NCI-H82 treated with DMSO at 0.1 percent for 48 hours (cell line): ENCODE data around the gene PAK3.

Experiments used
- DNase-seq: peaks from one replicate; lab custom pipeline; 2025; ENCODE audit not compliant: unreplicated experiment; lab: John Stamatoyannopoulos, UW

PAK3 gene

GRCh38 chrX:111095974-111096895 is at the start of gene PAK3:
Gene PAK3 (plus strand): TSS chrX:111096191. CDS start chrX:111123104, 26,913 bp downstream.
- DNase-seq = peak; percentile 38

- no peak for DNase-seq
Measured at GRCh38 chrX:111047575-111047974, 48.4 kb upstream of the PAK3 start.

- DNase-seq = no peak
Measured at GRCh38 chrX:111052478-111052877, 43.5 kb upstream of the PAK3 start.

- DNase-seq = no peak
Measured at GRCh38 chrX:111071542-111072277, 24.3 kb upstream of the PAK3 start.

- no peak for DNase-seq
Measured at GRCh38 chrX:111083081-111083480, 12.9 kb upstream of the PAK3 start.

GRCh38 chrX:111086591-111087006 is 9.4 kb upstream of the PAK3 start:
- no peak for DNase-seq

GRCh38 chrX:111088628-111089027 is 7.4 kb upstream of the PAK3 start:
- DNase-seq = no peak

GRCh38 chrX:111090458-111090857 is 5.5 kb upstream of the PAK3 start:
- DNase-seq = no peak

- peak; percentile 7 for DNase-seq
Measured at GRCh38 chrX:111098874-111099273, 2.9 kb downstream of the PAK3 start.

GRCh38 chrX:111100191-111100590 is 4.2 kb downstream of the PAK3 start:
- peak; percentile 1 for DNase-seq

- no peak for DNase-seq
Measured at GRCh38 chrX:111101580-111101979, 5.6 kb downstream of the PAK3 start.

GRCh38 chrX:111102636-111103035 is 6.6 kb downstream of the PAK3 start:
- no peak for DNase-seq

- no peak for DNase-seq
Measured at GRCh38 chrX:111103246-111103645, 7.3 kb downstream of the PAK3 start.

- DNase-seq = no peak
Measured at GRCh38 chrX:111110098-111110775, 14.2 kb downstream of the PAK3 start.

- DNase-seq = no peak
Measured at GRCh38 chrX:111114806-111115205, 18.8 kb downstream of the PAK3 start.

GRCh38 chrX:111116666-111117065 is 20.7 kb downstream of the PAK3 start:
- DNase-seq = no peak

- no peak for DNase-seq
Measured at GRCh38 chrX:111119341-111119740, 23.4 kb downstream of the PAK3 start.

GRCh38 chrX:111123125-111123524 is 27.1 kb downstream of the PAK3 start:
- no peak for DNase-seq

- DNase-seq = no peak
Measured at GRCh38 chrX:111123606-111124179, 27.7 kb downstream of the PAK3 start.

GRCh38 chrX:111124418-111124817 is 28.4 kb downstream of the PAK3 start:
- no peak for DNase-seq

GRCh38 chrX:111127038-111127437 is 31.0 kb downstream of the PAK3 start:
- no peak for DNase-seq
